K562 (cell line): ENCODE data around the gene BOC. TPM values are rescaled to one million over a fixed set of nuclear protein-coding genes. Genes with fewer than 3 reads are reported as not detected.

Source experiments
- ATAC-seq: fragments of 200-7000 bp; cut with Tn5 transposase; 3 replicates; pipeline ENCODE4 v1.9.1; 2020; ENCODE audit warnings: moderate library complexity
- BruUV-seq: library from RNA; stranded (reverse); fragments of 400-500 nt; replicated peaks from 2 replicates; lab custom pipeline; 2021; lab: Mats Ljungman, UMichigan
- CTCF ChIA-PET: fragments of 300-600 bp; formaldehyde crosslinking; extraction: SDS; loops from one replicate; lab custom pipeline; 2021; ENCODE audit warnings: low intra/inter-chr PET ratio; lab: Yijun Ruan, JAX
- POLR2A ChIA-PET: fragments of 300-600, 350-650 bp; sonication (Branson Sonifier 250); formaldehyde crosslinking; extraction: SDS; loops from one replicate; lab custom pipeline; 2021; ENCODE audit warnings: antibody characterized with exemption, inconsistent platforms; lab: Yijun Ruan, JAX
- DNase-seq, 4 experiments: peaks; one replicate each; pipeline versions ENCODE4 v3.0.0 to v3.0.0-alpha.2; 2011 to 2018; ENCODE audit warnings: low spot score in 3 of 4, mixed read lengths in 3 of 4; ENCODE audit errors: extremely low read depth in 1 of 4
- FAIRE-seq: peaks from 2 replicates; lab custom pipeline; 2011; peaks lifted over from hg19 to GRCh38; lab: Jason Lieb, UNC
- H2AFZ ChIP-seq: 2 replicates; pipeline ENCODE4 v1.6.0; 2011; ENCODE audit warnings: low read depth, low read length, control low read depth, inconsistent platforms
- H3K27ac ChIP-seq: fragments of 200-600 bp; 3 replicates; pipeline ENCODE4 v1.8.0; 2011; ENCODE audit warnings: low read depth, mild to moderate bottlenecking, control low read depth, inconsistent platforms, low read length, moderate library complexity, mixed read lengths; ENCODE audit errors: extremely low read depth
- H3K27me3 ChIP-seq, 2 experiments: fragments of 300-600 bp in 1 of 2; 2 replicates in 1 of 2; 3 replicates in 1 of 2; pipeline versions ENCODE4 v1.6.0 to v1.8.0; 2011; ENCODE audit warnings: inconsistent platforms in 2 of 2, low read length in 2 of 2, mild to moderate bottlenecking in 1 of 2, mixed read lengths in 1 of 2, moderate library complexity in 1 of 2; ENCODE audit not compliant: control insufficient read depth in 2 of 2, insufficient read depth in 2 of 2
- H3K36me3 ChIP-seq: fragments of 300-600 bp; 3 replicates; pipeline ENCODE4 v1.8.0; 2011; ENCODE audit warnings: mild to moderate bottlenecking, low read length, inconsistent platforms; ENCODE audit not compliant: control insufficient read depth, insufficient read depth
- H3K4me1 ChIP-seq, 2 experiments: fragments of 200-600 bp in 1 of 2; replicated peaks in 1 of 2; 2 replicates in 1 of 2; 3 replicates in 1 of 2; pipeline versions ENCODE4 v1.5.1 to v1.8.0; 2011; ENCODE audit warnings: inconsistent platforms in 2 of 2, low read length in 2 of 2, mild to moderate bottlenecking in 1 of 2, mixed read lengths in 1 of 2, moderate library complexity in 1 of 2; ENCODE audit not compliant: control insufficient read depth in 2 of 2, insufficient read depth in 2 of 2
- H3K4me2 ChIP-seq: 2 replicates; pipeline ENCODE4 v1.6.1; 2011; ENCODE audit warnings: low read length, control low read depth, inconsistent platforms, mixed read lengths; ENCODE audit not compliant: insufficient read depth
- H3K4me3 ChIP-seq: fragments of 200-600 bp; sonication (generic), shearing (Covaris generic); 2 replicates; pipeline ENCODE4 v1.5.1; 2016; ENCODE audit warnings: control low read depth, inconsistent platforms
- H3K79me2 ChIP-seq: fragments of 200-600 bp; 3 replicates; pipeline ENCODE4 v1.8.0; 2011; ENCODE audit warnings: low read length, inconsistent platforms; ENCODE audit not compliant: control insufficient read depth, insufficient read depth
- H3K9ac ChIP-seq, 2 experiments: 2 replicates each; pipeline versions ENCODE4 v1.6.0 to v1.6.1; 2011; ENCODE audit warnings: low read depth in 2 of 2, low read length in 2 of 2, control low read depth in 1 of 2, inconsistent platforms in 1 of 2, mild to moderate bottlenecking in 1 of 2, mixed read lengths in 1 of 2; ENCODE audit not compliant: insufficient read depth in 1 of 2
- H3K9me1 ChIP-seq: one replicate; pipeline ENCODE4 v1.6.0; 2011; ENCODE audit warnings: inconsistent platforms, mild to moderate bottlenecking, low read length, moderate library complexity; ENCODE audit not compliant: control insufficient read depth, insufficient read depth
- H3K9me3 ChIP-seq: replicated peaks from 2 replicates; pipeline ENCODE4 v1.5.1; 2011; ENCODE audit warnings: low read depth, low read length, inconsistent platforms; ENCODE audit not compliant: control insufficient read depth, insufficient read depth
- H4K20me1 ChIP-seq: replicated peaks from 2 replicates; pipeline ENCODE4 v1.6.1; 2011; ENCODE audit warnings: low read length, inconsistent platforms, mixed read lengths; ENCODE audit not compliant: control insufficient read depth, insufficient read depth
- GTF2F1 ChIP-seq: IDR thresholded peaks from 2 replicates; pipeline ENCODE4 v1.6.1; 2011; ENCODE audit warnings: low read depth, low read length, improper control_type of control experiment
- HNRNPK ChIP-seq: fragments of 200-400 bp; formaldehyde crosslinking; IDR thresholded peaks from one replicate; pipeline ENCODE4 v1.6.1; 2018; ENCODE audit warnings: mild to moderate bottlenecking, low read depth, low read length; ENCODE audit not compliant: poor library complexity, severe bottlenecking
- IRF9 ChIP-seq: fragments of 450-650 bp; IDR thresholded peaks from 2 replicates; pipeline ENCODE4 v1.6.1; 2016; ENCODE audit warnings: missing biosample characterization, missing genetic modification characterization
- THRA ChIP-seq: fragments of 450-650 bp; IDR thresholded peaks from 2 replicates; pipeline ENCODE4 v1.6.1; 2017; ENCODE audit warnings: mild to moderate bottlenecking, moderate library complexity
- ZBTB11 ChIP-seq, 3 experiments: fragments of 200-800 bp in 1 of 3; fragments of 250-450 bp in 1 of 3; fragments of 450-650 bp in 1 of 3; sonication (Bioruptor Pico) in 1 of 3; sonication (Bioruptor generic) in 1 of 3; formaldehyde crosslinking in 1 of 3; IDR thresholded peaks; 2 replicates each; pipeline versions ENCODE4 v1.6.1 to v1.8.0; 2016 to 2022; ENCODE audit warnings: mild to moderate bottlenecking in 2 of 3, missing genetic modification characterization in 2 of 3, missing compliant biosample characterization in 1 of 3, moderate library complexity in 1 of 3
- ZFP1 ChIP-seq: fragments of 450-650 bp; formaldehyde crosslinking; IDR thresholded peaks from 2 replicates; pipeline ENCODE4 v1.4.0; 2020; ENCODE audit warnings: mild to moderate bottlenecking, mixed read lengths
- ZNF253 ChIP-seq: fragments of 250-450 bp; sonication (Bioruptor Pico); conservative IDR thresholded peaks from 2 replicates; pipeline ENCODE4 v1.6.1; 2021; ENCODE audit warnings: mild to moderate bottlenecking
- ZNF395 ChIP-seq: fragments of 200-800 bp; sonication (Bioruptor generic); IDR thresholded peaks from 2 replicates; pipeline ENCODE4 v1.6.1; 2017; ENCODE audit warnings: missing genetic modification characterization, missing compliant biosample characterization
- ZNF408 ChIP-seq: fragments of 250-450 bp; sonication (Bioruptor Pico); IDR thresholded peaks from 2 replicates; pipeline ENCODE4 v1.4.0; 2020; ENCODE audit warnings: low read depth, mild to moderate bottlenecking, moderate library complexity
- WGBS: fragments of 100-300 bp; shearing (Covaris generic); methylation state at CpG from one replicate; pipeline ENCODE4 v1.1.6; 2016; ENCODE audit warnings: low coverage, mixed read lengths; ENCODE audit not compliant: insufficient coverage; ENCODE audit errors: missing lambda C conversion rate; 5-methylcytosine and 5-hydroxymethylcytosine counted together
- in situ Hi-C: fragments of 300-500 bp; cut with MboI; formaldehyde crosslinking; loops from 4 replicates; pipeline ENCODE4 v1.15.0; 2018; ENCODE audit warnings: inconsistent platforms, mixed read lengths
- intact Hi-C: fragments of 100-400 bp; cut with micrococcal nuclease; formaldehyde crosslinking; loops from 2 replicates; pipeline ENCODE4 v1.14.2; 2022
- polyA plus RNA-seq, 8 experiments: library from polyadenylated mRNA; depleted of rRNA in 4 of 8; stranded (reverse) in 5 of 8; unstranded in 3 of 8; fragments of >200 nt; fragmentation: Nextera tagmentation in 2 of 8; fragmentation: Illumina TruSeq in 1 of 8; extraction: Ambion mirVana in 2 of 8; extraction: Trizol in 1 of 8; gene quantifications; 2 replicates each; pipeline versions ENCODE4 v1.2.1 to v1.2.3, GENCODE V29; 2011 to 2014; ENCODE audit warnings: inconsistent platforms in 1 of 8, missing spikeins in 1 of 8
- total RNA-seq, 7 experiments: library from RNA; depleted of rRNA in 6 of 7; stranded (reverse); fragments of >200 nt in 6 of 7; fragmentation: Illumina TruSeq in 2 of 7; extraction: Trizol in 2 of 7; gene quantifications; 2 replicates each; pipeline versions ENCODE4 v1.2.1 to v1.2.3, GENCODE V29; 2011 to 2021; ENCODE audit warnings: low replicate concordance in 1 of 7

BOC gene
- total and polyA plus RNA-seq, 9 of the 15 experiments (the other 6 are each of a cell fraction or from before 2014, with no cell fraction given): not detected

GRCh38 chr3:113275583-113275928 is 64.2 kb downstream of the BOC start:
- H3K9me1 ChIP-seq: no peaks in the 10 kb centered on the region
- H3K9ac ChIP-seq: no peak overlapping the region
- no peaks in the 10 kb centered on the region for H3K79me2 ChIP-seq
- H3K4me1 ChIP-seq: peaks cover 8 to 14% of the 10 kb centered on the region in 2 experiments; a peak in 4 of 5 replicates
- BruUV-seq: no TSS peak
- CTCF ChIA-PET: no interaction called here
- H3K27ac ChIP-seq: no peak overlapping the region
- no peaks in the 10 kb centered on the region for H3K9me3 ChIP-seq
- in situ Hi-C loops (loop anchor here (25.0 kb wide), 2 partner anchors 538 to 688 kb away; no protein-coding TSS in a partner anchor), intact Hi-C loops (no loop called here)
- FAIRE-seq (no peak), DNase-seq (no peak), ATAC-seq (no peak)
- WGBS: 100% methylated on average over 2 of the region's 2 CpGs
- H2AFZ ChIP-seq: no peak overlapping the region
- no peaks in the 10 kb centered on the region for H4K20me1 ChIP-seq
- POLR2A ChIA-PET: no interaction called here
- H3K4me2 ChIP-seq: no peak overlapping the region
- no peak for TF ChIP-seq ZNF408 (CRISPR knock-in tag)
- TF ChIP-seq ZNF395 (CRISPR knock-in tag): no peak
- TF ChIP-seq ZBTB11 (CRISPR knock-in tag; IDR thresholded peaks at IDR 0.05): no peak
- TF ChIP-seq IRF9: no peak
- TF ChIP-seq ZFP1: no peak
- no peak for TF ChIP-seq HNRNPK
- no peak for TF ChIP-seq ZNF253 (CRISPR knock-in tag)
- TF ChIP-seq THRA: no peak
- no peak for TF ChIP-seq GTF2F1
- no peaks in the 10 kb centered on the region for H3K36me3 ChIP-seq
- peaks cover 4 to 62% of the 10 kb centered on the region in 2 experiments; a peak in 3 of 5 replicates for H3K27me3 ChIP-seq
- no peak overlapping the region for H3K4me3 ChIP-seq
